ENCODE measurements around the gene YRDC. TPM values are rescaled to one million over a fixed set of nuclear protein-coding genes. Genes with fewer than 3 reads are reported as not detected.

YRDC gene
- total and polyA plus RNA-seq, 4 experiments from 2014 or later: 13.8 to 28.6 (median 17.7) TPM

DNA sequence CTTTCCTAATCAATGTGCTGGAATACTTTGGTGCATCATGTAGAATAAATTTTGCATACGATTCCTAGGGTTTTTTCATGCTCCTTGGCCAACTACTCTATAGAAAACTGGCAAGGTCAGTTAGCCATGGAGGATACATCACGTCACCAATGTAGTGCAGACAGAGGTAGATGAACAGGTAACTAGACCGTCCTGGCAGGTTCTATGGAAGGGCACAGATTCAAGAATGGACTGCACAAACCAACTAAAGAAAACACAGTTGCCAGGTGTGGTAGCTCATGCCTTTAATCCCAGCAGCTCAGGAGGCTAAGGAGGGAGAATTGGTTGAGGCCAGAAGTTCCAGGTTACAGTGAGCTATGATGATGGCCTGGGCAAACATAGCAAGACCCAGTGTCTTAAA is 41.5 kb upstream of the YRDC start:
- Mint-ChIP-seq H3K36me3 (peaks cover 14 to 27% of the 10 kb centered on the region in 2 donors), H3K27ac (no peak overlapping the region), H3K27me3 (no peaks in the 10 kb centered on the region), H3K4me3 (no peak overlapping the region), H3K9me3 (no peaks in the 10 kb centered on the region), H3K4me1 (peaks cover 32 to 55% (median 37%) of the 10 kb centered on the region in 4 donors)
- Histone ChIP-seq H3K27ac (ENCODE audit: low read depth, low read length) (no peak overlapping the region), H3K4me3 (ENCODE audit: low read length in 2 of 2) (no peak overlapping the region), H3K4me1 (ENCODE audit: insufficient read depth, low read length) (peaks cover 53% of the 10 kb centered on the region), H3K27me3 (ENCODE audit: insufficient read depth, low read length) (no peaks in the 10 kb centered on the region), H3K9me3 (ENCODE audit: control insufficient read depth in 1 of 2, low read length in 2 of 2) (no peaks in the 10 kb centered on the region), H3K36me3 (ENCODE audit: insufficient read depth, low read length) (peaks cover 5% of the 10 kb centered on the region)
- DNase-seq: no peak
- intact Hi-C loops (cut with micrococcal nuclease): no loop called here
- ChIA-PET CTCF (ENCODE audit: partially characterized antibody) (interaction anchor here (2.9 kb wide), 1 partner anchor 10 kb away, joined by 28 read pairs; the partner anchor contains the start of gene MTF1), POLR2A (ENCODE audit: partially characterized antibody) (interaction anchor here (0.9 kb wide), 1 partner anchor 42 kb away, joined by 3 read pairs; the partner anchor contains the start of genes C1orf122 and YRDC)

- peaks cover 31 to 49% (median 41%) of the 10 kb centered on the region in 4 donors for H3K4me1 Mint-ChIP-seq
- H3K9me3 Mint-ChIP-seq: no peaks in the 10 kb centered on the region
- Histone ChIP-seq H3K36me3 (ENCODE audit: insufficient read depth, low read length) (peaks cover 5% of the 10 kb centered on the region), H3K4me1 (ENCODE audit: insufficient read depth, low read length) (peaks cover 33% of the 10 kb centered on the region), H3K9me3 (ENCODE audit: control insufficient read depth in 1 of 2, low read length in 2 of 2) (no peaks in the 10 kb centered on the region), H3K4me3 (ENCODE audit: low read length in 2 of 2) (no peak overlapping the region), H3K27me3 (ENCODE audit: insufficient read depth, low read length) (no peaks in the 10 kb centered on the region), H3K27ac (ENCODE audit: low read depth, low read length) (no peak overlapping the region)
- DNase-seq: no peak
- ChIA-PET CTCF (ENCODE audit: partially characterized antibody) (no interaction called here), POLR2A (ENCODE audit: partially characterized antibody) (interaction anchor here (0.6 to 1.5 kb wide), 2 partner anchors 12 to 1022 kb away, joined by 3 to 5 read pairs; partner anchors contain the start of gene MTF1)
- H3K36me3 Mint-ChIP-seq: peaks cover 13 to 30% of the 10 kb centered on the region in 2 donors
- peak overlapping the region in 6 of 7 donors; percentile 17 to 74 (median 62) for H3K27ac Mint-ChIP-seq
- H3K27me3 Mint-ChIP-seq: no peaks in the 10 kb centered on the region
- H3K4me3 Mint-ChIP-seq: peak overlapping the region in 7 of 8 donors; percentile 6 to 69 (median 49)
- intact Hi-C loops (cut with micrococcal nuclease): no loop called here
Observed at GRCh38 chr1:37846647-37847339, 38.8 kb upstream of the YRDC start.

DNA sequence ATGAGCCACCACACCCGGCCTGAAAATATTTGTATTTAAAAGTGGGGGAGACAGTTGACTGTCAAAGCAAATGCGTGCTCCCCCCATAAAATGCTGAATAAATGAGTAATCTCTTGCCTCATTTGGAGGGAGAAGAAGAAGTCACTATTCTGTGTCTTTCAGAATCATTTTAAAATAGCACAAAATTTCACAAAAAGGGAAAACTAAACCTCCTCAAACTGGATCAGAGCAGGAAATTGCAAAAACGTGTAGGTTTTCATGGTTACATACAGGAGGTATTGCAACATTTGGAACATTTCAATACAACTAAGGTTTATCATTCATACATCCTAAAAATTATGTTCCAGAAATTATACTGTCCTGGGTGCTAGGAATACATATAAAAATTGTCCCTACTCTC is 37.8 kb upstream of the YRDC start:
- POLR2A ChIA-PET (ENCODE audit: partially characterized antibody): no interaction called here
- Mint-ChIP-seq H3K4me1 (peaks cover 31 to 49% (median 41%) of the 10 kb centered on the region in 4 donors), H3K27me3 (no peaks in the 10 kb centered on the region), H3K4me3 (no peak overlapping the region), H3K9me3 (no peaks in the 10 kb centered on the region), H3K27ac (peak overlapping the region in 2 of 7 donors; percentile 29 to 54), H3K36me3 (peaks cover 13 to 35% of the 10 kb centered on the region in 2 donors)
- H3K4me3 ChIP-seq (ENCODE audit: low read length in 2 of 2): no peak overlapping the region
- H3K4me1 ChIP-seq (ENCODE audit: insufficient read depth, low read length): peaks cover 23% of the 10 kb centered on the region
- DNase-seq: no peak
- H3K27ac ChIP-seq (ENCODE audit: low read depth, low read length): no peak overlapping the region
- no peaks in the 10 kb centered on the region for H3K9me3 ChIP-seq (ENCODE audit: control insufficient read depth in 1 of 2, low read length in 2 of 2)
- CTCF ChIA-PET (ENCODE audit: partially characterized antibody): interaction anchor here (0.8 kb wide), 1 partner anchor 14 kb away, joined by 6 read pairs; no protein-coding TSS in a partner anchor
- H3K36me3 ChIP-seq (ENCODE audit: insufficient read depth, low read length): peaks cover 5% of the 10 kb centered on the region
- intact Hi-C loops (cut with micrococcal nuclease): no loop called here
- no peaks in the 10 kb centered on the region for H3K27me3 ChIP-seq (ENCODE audit: insufficient read depth, low read length)

DNA sequence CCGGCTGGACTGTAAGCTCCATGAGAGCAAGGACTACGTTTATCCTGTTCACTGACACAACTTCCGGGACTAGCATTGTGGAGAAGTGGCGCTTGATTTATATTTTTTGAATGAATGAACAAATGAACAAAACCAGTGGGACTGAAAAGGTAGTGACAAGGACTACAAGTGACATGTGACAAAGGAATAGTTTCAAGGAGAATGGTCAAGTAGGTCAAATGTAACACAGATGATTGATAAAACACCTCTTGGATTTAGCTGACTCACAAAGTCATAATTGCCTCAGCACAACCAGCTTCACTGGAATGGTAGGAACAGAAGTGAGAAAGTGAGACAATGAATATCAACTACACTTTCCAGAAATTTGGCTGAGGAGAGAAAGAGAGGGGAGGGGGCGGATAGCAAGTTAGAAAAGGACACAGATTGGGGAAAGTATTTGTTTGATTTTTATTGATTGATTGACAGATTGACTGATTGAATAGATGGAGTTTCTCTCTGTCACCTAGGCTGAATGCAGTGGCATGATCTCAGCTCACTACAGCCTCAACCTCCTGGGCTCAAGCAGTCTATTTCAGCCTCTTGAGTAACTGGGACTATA is 37.1 kb upstream of the YRDC start:
- H3K9me3 Mint-ChIP-seq: no peaks in the 10 kb centered on the region
- H3K4me3 ChIP-seq (ENCODE audit: low read length in 2 of 2): no peak overlapping the region
- intact Hi-C loops (cut with micrococcal nuclease): no loop called here
- no peaks in the 10 kb centered on the region for H3K27me3 ChIP-seq (ENCODE audit: insufficient read depth, low read length)
- no peaks in the 10 kb centered on the region for H3K9me3 ChIP-seq (ENCODE audit: control insufficient read depth in 1 of 2, low read length in 2 of 2)
- POLR2A ChIA-PET (ENCODE audit: partially characterized antibody): interaction anchor here (0.8 kb wide), 1 partner anchor 15 kb away, joined by 3 read pairs; no protein-coding TSS in a partner anchor
- DNase-seq: no peak
- no peak overlapping the region for H3K4me3 Mint-ChIP-seq
- CTCF ChIA-PET (ENCODE audit: partially characterized antibody): interaction anchor here (0.9 to 1.3 kb wide), 2 partner anchors 15 kb away, joined by 3 to 5 read pairs; partner anchors contain the start of gene MTF1
- H3K27ac Mint-ChIP-seq: peak overlapping the region in 4 of 7 donors; percentile 1 to 54 (median 50)
- no peak overlapping the region for H3K27ac ChIP-seq (ENCODE audit: low read depth, low read length)
- H3K36me3 ChIP-seq (ENCODE audit: insufficient read depth, low read length): peaks cover 10% of the 10 kb centered on the region
- H3K27me3 Mint-ChIP-seq: no peaks in the 10 kb centered on the region
- H3K4me1 ChIP-seq (ENCODE audit: insufficient read depth, low read length): peaks cover 23% of the 10 kb centered on the region
- H3K36me3 Mint-ChIP-seq: peaks cover 13 to 40% of the 10 kb centered on the region in 2 donors
- H3K4me1 Mint-ChIP-seq: peaks cover 31 to 49% (median 41%) of the 10 kb centered on the region in 4 donors

- H3K36me3 ChIP-seq (ENCODE audit: insufficient read depth, low read length): peaks cover 16% of the 10 kb centered on the region
- Mint-ChIP-seq H3K36me3 (peaks cover 19 to 46% of the 10 kb centered on the region in 2 donors), H3K4me1 (peaks cover 31 to 48% (median 40%) of the 10 kb centered on the region in 4 donors), H3K27ac (peak overlapping the region in 3 of 7 donors; percentile 15 to 51 (median 19)), H3K4me3 (no peak overlapping the region), H3K9me3 (no peaks in the 10 kb centered on the region), H3K27me3 (no peaks in the 10 kb centered on the region)
- POLR2A ChIA-PET (ENCODE audit: partially characterized antibody): interaction anchor here (0.8 kb wide), 1 partner anchor 15 kb away, joined by 3 read pairs; no protein-coding TSS in a partner anchor
- intact Hi-C loops (cut with micrococcal nuclease): no loop called here
- no peak for DNase-seq
- CTCF ChIA-PET (ENCODE audit: partially characterized antibody): interaction anchor here (0.9 to 1.3 kb wide), 2 partner anchors 14 to 15 kb away, joined by 3 to 5 read pairs; partner anchors contain the start of gene MTF1
- no peaks in the 10 kb centered on the region for H3K9me3 ChIP-seq (ENCODE audit: control insufficient read depth in 1 of 2, low read length in 2 of 2)
- H3K27ac ChIP-seq (ENCODE audit: low read depth, low read length): no peak overlapping the region
- H3K4me1 ChIP-seq (ENCODE audit: insufficient read depth, low read length): peaks cover 23% of the 10 kb centered on the region
- H3K4me3 ChIP-seq (ENCODE audit: low read length in 2 of 2): no peak overlapping the region
- no peaks in the 10 kb centered on the region for H3K27me3 ChIP-seq (ENCODE audit: insufficient read depth, low read length)
Observed at GRCh38 chr1:37844536-37844935, 36.5 kb upstream of the YRDC start.

DNA sequence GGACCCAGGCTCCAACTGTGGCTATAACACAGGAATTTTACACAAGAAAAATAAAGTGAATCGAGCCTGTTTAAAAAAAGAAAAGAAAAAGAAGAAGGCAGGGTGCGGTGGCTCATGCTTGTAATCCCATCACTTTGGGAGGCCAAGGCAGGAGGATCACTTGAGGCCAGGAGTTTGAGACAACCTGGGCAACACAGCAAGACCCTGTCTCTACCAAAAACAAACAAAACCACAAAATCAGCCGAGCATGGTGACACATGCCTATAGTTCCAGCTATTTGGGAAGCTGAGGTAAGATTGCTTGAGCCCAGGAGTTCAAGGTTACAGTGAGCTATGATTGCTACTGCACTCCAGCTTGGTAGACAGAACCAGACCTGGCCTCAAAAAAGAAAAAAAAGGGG is 33.6 kb upstream of the YRDC start:
- Histone ChIP-seq H3K27me3 (ENCODE audit: insufficient read depth, low read length) (no peaks in the 10 kb centered on the region), H3K9me3 (ENCODE audit: control insufficient read depth in 1 of 2, low read length in 2 of 2) (no peaks in the 10 kb centered on the region), H3K36me3 (ENCODE audit: insufficient read depth, low read length) (peaks cover 35% of the 10 kb centered on the region), H3K4me1 (ENCODE audit: insufficient read depth, low read length) (peaks cover 8% of the 10 kb centered on the region), H3K27ac (ENCODE audit: low read depth, low read length) (no peak overlapping the region), H3K4me3 (ENCODE audit: low read length in 2 of 2) (no peak overlapping the region)
- Mint-ChIP-seq H3K27me3 (no peaks in the 10 kb centered on the region), H3K36me3 (peaks cover 34 to 62% of the 10 kb centered on the region in 2 donors), H3K27ac (peak overlapping the region in 1 of 7 donors; percentile 76), H3K4me3 (no peak overlapping the region), H3K9me3 (no peaks in the 10 kb centered on the region), H3K4me1 (peaks cover 15 to 36% (median 22%) of the 10 kb centered on the region in 4 donors)
- ChIA-PET POLR2A (ENCODE audit: partially characterized antibody) (no interaction called here), CTCF (ENCODE audit: partially characterized antibody) (interaction anchor here (2.7 kb wide), 1 partner anchor 18 kb away, joined by 13 read pairs; the partner anchor contains the start of gene MTF1)
- no peak for DNase-seq
- intact Hi-C loops (cut with micrococcal nuclease): no loop called here

DNA sequence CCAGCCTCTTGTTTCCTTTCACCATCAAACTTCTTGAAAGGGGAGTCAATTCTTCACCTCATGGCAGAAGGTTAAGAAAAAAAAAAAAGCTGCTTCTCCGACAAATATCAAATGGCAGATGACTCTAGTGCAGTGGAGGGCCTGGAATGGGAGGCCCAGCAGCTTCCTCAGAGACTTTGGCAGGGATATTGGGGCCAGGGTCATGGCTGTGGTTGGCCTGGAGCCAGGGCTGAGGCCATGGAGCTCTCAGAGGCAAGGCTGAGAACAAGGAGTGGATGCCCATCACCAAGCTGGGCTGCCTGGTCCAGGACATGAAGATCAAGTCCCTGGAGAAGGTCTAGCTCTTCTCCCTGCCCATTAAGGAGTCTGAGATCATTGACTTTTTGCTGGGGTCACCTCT is 32.7 kb upstream of the YRDC start:
- no peak for DNase-seq
- Histone ChIP-seq H3K36me3 (ENCODE audit: insufficient read depth, low read length) (peaks cover 38% of the 10 kb centered on the region), H3K27ac (ENCODE audit: low read depth, low read length) (no peak overlapping the region), H3K9me3 (ENCODE audit: control insufficient read depth in 1 of 2, low read length in 2 of 2) (no peaks in the 10 kb centered on the region), H3K4me1 (ENCODE audit: insufficient read depth, low read length) (peaks cover 3% of the 10 kb centered on the region), H3K4me3 (ENCODE audit: low read length in 2 of 2) (no peak overlapping the region), H3K27me3 (ENCODE audit: insufficient read depth, low read length) (no peaks in the 10 kb centered on the region)
- H3K27me3 Mint-ChIP-seq: no peaks in the 10 kb centered on the region
- CTCF ChIA-PET (ENCODE audit: partially characterized antibody): interaction anchor here (2.7 kb wide), 1 partner anchor 19 kb away, joined by 13 read pairs; the partner anchor contains the start of gene MTF1
- no peaks in the 10 kb centered on the region for H3K9me3 Mint-ChIP-seq
- H3K4me1 Mint-ChIP-seq: peaks cover 11 to 28% (median 16%) of the 10 kb centered on the region in 4 donors
- H3K4me3 Mint-ChIP-seq: no peak overlapping the region
- POLR2A ChIA-PET (ENCODE audit: partially characterized antibody): no interaction called here
- H3K27ac Mint-ChIP-seq: peak overlapping the region in 1 of 7 donors; percentile 29
- H3K36me3 Mint-ChIP-seq: peaks cover 34 to 66% of the 10 kb centered on the region in 2 donors
- intact Hi-C loops (cut with micrococcal nuclease): no loop called here
